Fibroblast of lung (primary cell): ENCODE data around the gene TOP1.

Experiments
- EZH2 ChIP-seq: IDR thresholded peaks from 2 replicates; pipeline ENCODE4 v1.5.1; 2012; ENCODE audit warnings: low read length, control low read depth, mild to moderate bottlenecking; ENCODE audit errors: missing control alignments
- TF ChIP-seq, protein P1 (sequence below), 2 donors: IDR thresholded peaks in 1 of 2; conservative IDR thresholded peaks in 1 of 2; 1 replicate in 1 of 2; 2 replicates in 1 of 2; pipeline ENCODE4 v1.5.1; 2011 to 2012; ENCODE audit warnings: low read length in 2 of 2, control low read depth in 1 of 2, inconsistent platforms in 1 of 2, low read depth in 1 of 2, mild to moderate bottlenecking in 1 of 2

DNA sequence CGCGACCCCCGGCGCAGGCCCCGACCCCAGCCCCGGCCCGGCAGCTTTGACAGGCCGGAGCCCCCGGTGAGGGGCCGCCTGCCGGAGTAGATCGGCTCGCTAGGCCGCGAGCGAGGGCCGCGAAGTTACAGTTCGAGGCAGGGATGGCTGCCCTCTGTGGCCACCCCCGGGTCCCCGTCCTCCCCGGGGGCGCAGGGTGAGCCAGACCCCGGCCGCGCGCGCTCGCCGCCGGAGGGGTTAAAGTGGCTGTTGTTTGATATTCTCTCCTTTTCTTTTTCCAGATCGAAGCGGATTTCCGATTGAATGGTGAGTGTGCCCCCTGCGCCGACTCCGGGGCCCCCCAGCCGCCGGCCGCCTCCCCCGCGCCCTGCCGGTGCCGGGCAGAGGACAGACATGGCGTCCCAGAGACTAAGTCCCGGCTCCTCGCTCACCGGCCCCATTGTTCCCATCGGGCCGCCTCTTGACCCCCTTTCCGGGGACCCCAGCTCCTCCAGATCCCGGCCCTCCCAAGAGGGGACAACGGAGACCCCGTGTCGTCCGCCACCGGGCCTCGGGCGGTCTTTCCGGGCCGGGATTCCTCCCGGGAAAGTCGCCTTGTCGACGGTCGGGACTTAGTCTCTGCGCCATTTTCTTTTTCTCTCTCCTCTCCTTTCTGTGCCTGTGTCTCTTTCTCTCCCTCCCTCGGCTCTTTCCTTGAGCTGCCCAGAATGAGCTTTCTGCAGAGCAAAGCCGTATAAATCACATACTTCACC lies 704 bp downstream of the TOP1 start:
- TF ChIP-seq, protein P1, sequence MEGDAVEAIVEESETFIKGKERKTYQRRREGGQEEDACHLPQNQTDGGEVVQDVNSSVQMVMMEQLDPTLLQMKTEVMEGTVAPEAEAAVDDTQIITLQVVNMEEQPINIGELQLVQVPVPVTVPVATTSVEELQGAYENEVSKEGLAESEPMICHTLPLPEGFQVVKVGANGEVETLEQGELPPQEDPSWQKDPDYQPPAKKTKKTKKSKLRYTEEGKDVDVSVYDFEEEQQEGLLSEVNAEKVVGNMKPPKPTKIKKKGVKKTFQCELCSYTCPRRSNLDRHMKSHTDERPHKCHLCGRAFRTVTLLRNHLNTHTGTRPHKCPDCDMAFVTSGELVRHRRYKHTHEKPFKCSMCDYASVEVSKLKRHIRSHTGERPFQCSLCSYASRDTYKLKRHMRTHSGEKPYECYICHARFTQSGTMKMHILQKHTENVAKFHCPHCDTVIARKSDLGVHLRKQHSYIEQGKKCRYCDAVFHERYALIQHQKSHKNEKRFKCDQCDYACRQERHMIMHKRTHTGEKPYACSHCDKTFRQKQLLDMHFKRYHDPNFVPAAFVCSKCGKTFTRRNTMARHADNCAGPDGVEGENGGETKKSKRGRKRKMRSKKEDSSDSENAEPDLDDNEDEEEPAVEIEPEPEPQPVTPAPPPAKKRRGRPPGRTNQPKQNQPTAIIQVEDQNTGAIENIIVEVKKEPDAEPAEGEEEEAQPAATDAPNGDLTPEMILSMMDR (conservative IDR thresholded peaks at IDR 0.05 in 1 of 2, IDR thresholded peaks at IDR 0.05 in 1 of 2; ENCODE audit: low read depth in 1 of 2, low read length in 2 of 2), result no peak
- TF ChIP-seq EZH2, result no peak
